Measurements from ENCODE around the gene SPATA32. TPM values are rescaled to one million over a fixed set of nuclear protein-coding genes. Genes with fewer than 3 reads are reported as not detected.
A peak's percentile ranks its signal among the peaks of the same experiment; 100 is the strongest.

Gene SPATA32, protein sequence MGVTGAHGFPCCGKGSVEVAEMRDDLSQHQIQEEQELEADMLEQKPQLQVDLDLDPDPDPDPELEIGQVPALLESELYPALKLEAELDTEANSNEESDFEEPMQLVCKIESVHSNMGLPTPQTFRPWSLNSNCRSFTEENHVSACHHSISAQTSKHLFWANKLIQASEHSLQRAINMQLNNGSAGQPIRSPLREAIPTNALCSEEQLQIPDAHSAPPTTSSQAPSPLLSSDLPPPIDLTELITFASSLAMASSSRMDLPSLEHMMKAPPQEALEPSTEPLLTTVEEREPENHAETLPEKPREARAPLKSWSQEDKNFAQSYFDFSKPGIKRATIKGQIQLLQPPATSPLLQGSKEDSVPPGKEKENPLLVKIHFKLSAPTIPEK
- under 1 TPM; 0.21 to 0.25 TPM for total RNA-seq

DNA sequence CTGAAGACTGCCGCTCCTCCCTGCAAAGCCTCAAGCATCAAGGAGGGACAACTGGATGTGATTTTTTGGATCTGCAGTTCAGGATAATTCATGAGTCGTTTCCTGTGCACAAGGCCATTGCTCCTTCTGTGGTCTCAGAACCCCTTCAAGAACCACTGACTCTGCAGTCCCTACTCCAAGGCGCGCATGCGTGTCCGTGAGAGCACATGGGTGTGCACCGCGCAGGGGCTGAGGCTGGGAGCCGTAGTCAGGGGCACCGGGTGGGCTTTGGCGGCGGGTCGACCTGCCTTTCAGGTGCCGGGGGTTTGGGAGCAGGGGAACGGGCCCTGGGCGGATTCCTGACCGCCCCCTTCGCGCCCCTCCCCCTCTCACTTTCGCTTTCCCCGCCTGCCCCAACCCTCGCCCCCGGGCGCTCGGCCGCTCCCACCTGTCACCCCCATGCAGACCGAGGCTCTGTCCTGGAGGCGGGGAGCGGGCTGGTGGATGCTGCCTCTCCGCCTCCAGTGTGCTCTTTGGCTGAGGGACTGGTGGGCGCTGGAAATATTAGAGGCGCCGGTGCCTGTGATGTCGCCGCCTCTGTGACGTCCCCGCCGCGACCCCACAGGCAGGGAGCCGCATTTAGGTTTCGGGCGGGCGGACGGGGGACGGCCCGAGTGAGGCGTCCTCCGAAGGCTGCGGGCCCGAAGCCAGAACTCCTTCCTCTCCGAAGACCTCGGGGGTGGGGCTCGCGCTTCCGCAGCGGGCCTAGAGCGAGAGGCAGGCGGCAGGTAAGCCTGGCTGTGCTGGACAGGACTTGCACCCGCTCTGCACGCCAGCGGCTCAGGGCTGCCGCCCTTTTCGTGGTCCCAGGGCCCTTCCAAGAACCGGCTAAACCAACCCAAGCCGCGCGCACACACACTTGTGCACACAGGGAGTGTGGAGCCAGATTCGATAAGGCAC is at the start of gene SPATA32:
SPATA32 (minus strand) TSS at position 518 of the 939 bp plus-strand sequence; CDS start at position 440, 78 bp downstream.
- DNase-seq (peak; percentile 81), ATAC-seq (peak; percentile 80)
- peaks cover 27% of the 10 kb centered on the region for H3K36me3 Mint-ChIP-seq (ENCODE audit: low read depth)
- intact Hi-C loops (cut with DNase I, micrococcal nuclease): loop anchor here (1.0 to 5.0 kb wide), 4 partner anchors 13 to 125 kb away; no protein-coding TSS in a partner anchor
- no peaks in the 10 kb centered on the region for H3K27me3 Mint-ChIP-seq
- peak within 1 kb of the TSS; percentile 72 for H3K27ac Mint-ChIP-seq
- CTCF ChIA-PET: interaction anchor here (0.6 kb wide), 1 partner anchor 24 kb away, joined by 5 read pairs; no protein-coding TSS in a partner anchor
- peaks cover 34% of the 10 kb centered on the region for H3K4me1 Mint-ChIP-seq
- no peaks in the 10 kb centered on the region for H3K9me3 Mint-ChIP-seq (ENCODE audit: low read depth)
- H3K4me3 Mint-ChIP-seq: peak within 1 kb of the TSS; percentile 59
- POLR2A ChIA-PET: no interaction called here

DNA sequence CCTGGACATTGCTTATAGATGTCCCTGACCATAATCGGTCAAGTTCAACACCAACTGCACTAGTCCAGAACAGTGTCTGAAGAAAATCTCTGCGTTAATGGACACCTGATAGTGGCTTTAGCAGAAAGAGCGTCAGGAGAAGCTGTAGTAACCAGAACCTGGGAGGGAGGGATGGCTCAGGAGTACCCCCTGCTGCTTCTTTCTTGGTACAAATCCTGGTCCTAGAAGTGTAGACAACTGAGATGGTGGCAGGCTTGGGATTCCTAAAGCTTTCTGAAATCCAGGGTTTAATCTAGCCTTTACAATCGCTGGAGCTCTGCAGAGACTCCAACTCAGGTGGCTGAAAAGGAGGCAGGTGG is 49.5 kb upstream of the SPATA32 start:
- H3K4me3 Mint-ChIP-seq: peak overlapping the region; percentile 91
- no peak for DNase-seq
- intact Hi-C loops (cut with DNase I, micrococcal nuclease): loop anchor here (5.0 to 10.0 kb wide), 3 partner anchors 34 to 883 kb away; partner anchors contain the start of gene KANSL1 (in 1 of the 2)
- ATAC-seq: no peak
- peaks cover 2% of the 10 kb centered on the region for H3K9me3 Mint-ChIP-seq (ENCODE audit: low read depth)
- H3K27ac Mint-ChIP-seq: peak overlapping the region; percentile 99
- no peaks in the 10 kb centered on the region for H3K27me3 Mint-ChIP-seq
- peaks cover 86% of the 10 kb centered on the region for H3K36me3 Mint-ChIP-seq (ENCODE audit: low read depth)
- POLR2A ChIA-PET: interaction anchor here (0.6 to 3.8 kb wide), 10 partner anchors 11 to 162 kb away, joined by 3 to 86 read pairs (median 9); partner anchors contain the start of gene HEXIM1
- H3K4me1 Mint-ChIP-seq: peaks cover 69% of the 10 kb centered on the region
- CTCF ChIA-PET: interaction anchor here (0.7 to 3.5 kb wide), 11 partner anchors 8 to 176 kb away, joined by 3 to 28 read pairs (median 9); partner anchors contain the start of genes ACBD4 and HEXIM1

DNA sequence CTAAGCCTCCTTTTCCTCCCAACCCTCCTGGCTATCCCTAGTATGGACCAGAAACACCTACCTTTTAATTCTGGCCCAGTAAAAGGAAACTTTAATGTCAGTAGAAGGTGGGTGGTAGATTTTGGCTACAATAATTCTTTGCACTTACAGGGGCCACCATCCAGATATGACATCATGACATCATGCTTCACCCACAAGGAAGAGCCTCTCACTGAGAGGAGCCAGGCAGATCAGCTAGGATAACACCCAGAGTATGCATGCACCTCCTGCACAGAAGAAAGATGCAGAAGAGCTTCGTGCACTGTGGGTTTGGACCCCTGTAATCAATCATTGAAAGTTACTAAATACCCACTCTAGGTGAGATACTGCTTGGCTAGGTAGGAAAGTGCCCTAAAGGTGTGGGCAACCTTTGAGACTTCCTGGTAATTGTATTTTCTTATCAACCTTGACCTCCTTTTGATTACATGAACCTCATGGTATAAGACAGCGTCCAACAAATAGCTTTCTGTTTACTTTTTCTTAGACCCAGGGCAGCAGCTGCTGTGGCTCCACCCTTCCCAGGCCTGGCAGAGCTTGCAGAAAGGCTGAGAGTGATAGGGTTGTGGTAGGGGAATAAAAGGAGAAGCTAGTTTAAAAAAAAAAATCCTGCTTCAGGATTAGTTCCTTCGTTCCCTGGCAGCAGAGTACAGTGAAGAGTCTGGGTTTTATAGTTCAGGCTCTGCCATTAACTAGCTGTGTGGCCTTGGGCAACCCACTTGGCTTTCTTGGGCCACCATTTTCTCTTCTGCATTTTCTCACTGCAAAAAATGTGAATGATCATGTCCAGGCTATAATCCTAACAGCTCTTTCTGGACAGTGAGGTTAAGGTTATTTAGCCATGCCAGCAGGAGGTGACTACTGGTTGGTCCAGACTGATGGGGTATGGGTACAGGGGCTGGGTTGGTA is 48.8 kb upstream of the SPATA32 start:
- no peak for DNase-seq
- CTCF ChIA-PET: interaction anchor here (1.2 to 3.5 kb wide), 10 partner anchors 8 to 175 kb away, joined by 3 to 28 read pairs (median 8); partner anchors contain the start of genes ACBD4 and HEXIM1
- POLR2A ChIA-PET: interaction anchor here (0.7 to 3.8 kb wide), 7 partner anchors 18 to 162 kb away, joined by 3 to 86 read pairs (median 9); partner anchors contain the start of genes FMNL1 and HEXIM1
- ATAC-seq: no peak
- Mint-ChIP-seq H3K27ac (peak overlapping the region; percentile 99), H3K4me3 (peak overlapping the region; percentile 91), H3K36me3 (ENCODE audit: low read depth) (peaks cover 87% of the 10 kb centered on the region), H3K27me3 (no peaks in the 10 kb centered on the region), H3K9me3 (ENCODE audit: low read depth) (peaks cover 2% of the 10 kb centered on the region), H3K4me1 (peaks cover 76% of the 10 kb centered on the region)
- intact Hi-C loops (cut with DNase I, micrococcal nuclease): loop anchor here (5.0 to 10.0 kb wide), 3 partner anchors 33 to 884 kb away; partner anchors contain the start of gene KANSL1 (in 1 of the 2)

DNA sequence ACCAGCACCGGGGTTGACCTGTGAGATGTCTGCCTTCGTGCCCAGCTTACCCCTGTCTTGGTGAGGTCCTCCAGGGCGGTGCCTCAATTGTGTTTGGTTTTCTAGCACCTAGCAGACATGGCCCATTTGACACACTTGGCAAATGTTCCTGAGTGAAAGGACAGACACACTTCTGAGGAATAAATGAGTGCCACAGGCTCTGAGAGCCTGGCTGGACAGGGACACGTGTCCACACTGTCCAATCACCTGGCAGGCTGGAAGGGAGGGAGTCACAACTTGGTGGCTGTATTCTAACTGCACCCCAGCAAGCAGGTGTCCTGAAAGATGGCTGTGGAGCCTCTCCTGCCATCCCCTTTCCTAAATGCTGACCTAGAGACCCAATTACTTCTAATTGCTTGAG is 47.5 kb upstream of the SPATA32 start:
- ATAC-seq (no peak), DNase-seq (no peak)
- Mint-ChIP-seq H3K9me3 (ENCODE audit: low read depth) (peaks cover 2% of the 10 kb centered on the region), H3K36me3 (ENCODE audit: low read depth) (peaks cover 82% of the 10 kb centered on the region), H3K27ac (peak overlapping the region; percentile 97), H3K4me1 (peaks cover 88% of the 10 kb centered on the region), H3K4me3 (peak overlapping the region; percentile 42), H3K27me3 (no peaks in the 10 kb centered on the region)
- intact Hi-C loops (cut with DNase I, micrococcal nuclease): no loop called here
- CTCF ChIA-PET: interaction anchor here (3.5 to 4.7 kb wide), 2 partner anchors 33 to 75 kb away, joined by 19 to 24 read pairs; no protein-coding TSS in a partner anchor
- POLR2A ChIA-PET: interaction anchor here (1.0 kb wide), 1 partner anchor 8 kb away, joined by 6 read pairs; the partner anchor contains the start of gene MAP3K14

DNA sequence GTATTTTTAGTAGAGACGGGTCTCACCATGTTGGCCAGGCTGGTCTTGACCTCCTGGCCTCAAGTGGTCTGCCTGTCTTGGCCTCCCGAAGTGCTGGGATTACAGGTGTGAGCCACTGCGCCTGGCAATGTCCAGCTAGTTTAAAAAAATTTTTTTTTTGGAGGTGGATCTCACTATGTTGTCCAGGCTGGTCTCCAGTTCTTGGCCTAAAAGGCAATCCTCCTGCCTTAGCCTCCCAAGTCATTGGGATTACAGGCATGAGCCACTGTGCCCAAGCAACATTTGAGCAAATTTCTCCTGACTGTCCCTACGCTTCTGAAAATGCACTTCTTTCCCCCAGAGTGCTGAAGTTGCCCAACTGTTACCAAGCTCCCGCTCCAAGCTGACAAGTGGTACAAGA is 46.9 kb upstream of the SPATA32 start:
- POLR2A ChIA-PET: interaction anchor here (0.6 to 1.0 kb wide), 3 partner anchors 8 to 86 kb away, joined by 3 to 6 read pairs (median 5); partner anchors contain the start of gene MAP3K14
- ATAC-seq: no peak

DNA sequence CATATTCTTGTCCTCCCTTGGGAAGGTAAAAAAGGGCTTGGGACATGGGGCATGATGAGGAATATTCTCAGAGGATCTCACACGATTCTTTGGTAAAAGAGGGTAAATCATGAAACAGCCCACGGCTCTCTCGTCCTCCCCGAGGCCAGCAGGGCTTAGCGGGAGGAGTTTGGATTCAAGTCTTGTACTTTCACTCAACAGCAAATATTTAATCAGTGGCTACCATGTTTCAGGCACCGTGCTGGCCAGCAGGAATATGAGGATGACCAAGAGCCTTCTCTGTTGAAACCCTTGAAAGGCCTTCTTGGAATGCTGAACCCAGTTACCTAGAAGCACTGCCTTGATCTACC is 46.1 kb upstream of the SPATA32 start:
- DNase-seq: no peak
- CTCF ChIA-PET: interaction anchor here (0.7 to 4.7 kb wide), 5 partner anchors 9 to 88 kb away, joined by 3 to 24 read pairs (median 4); partner anchors contain the start of gene MAP3K14

More for the DNA sequence above, 46.9 kb upstream of the SPATA32 start:
- peak overlapping the region; percentile 42 for H3K4me3 Mint-ChIP-seq
- CTCF ChIA-PET: interaction anchor here (1.7 to 4.7 kb wide), 2 partner anchors 8 to 32 kb away, joined by 6 to 24 read pairs; partner anchors contain the start of gene MAP3K14
- no peak for DNase-seq
- H3K27me3 Mint-ChIP-seq: no peaks in the 10 kb centered on the region
- peak overlapping the region; percentile 97 for H3K27ac Mint-ChIP-seq
- intact Hi-C loops (cut with DNase I, micrococcal nuclease): no loop called here
- peaks cover 81% of the 10 kb centered on the region for H3K36me3 Mint-ChIP-seq (ENCODE audit: low read depth)
- peaks cover 88% of the 10 kb centered on the region for H3K4me1 Mint-ChIP-seq
- H3K9me3 Mint-ChIP-seq (ENCODE audit: low read depth): peaks cover 2% of the 10 kb centered on the region

DNA sequence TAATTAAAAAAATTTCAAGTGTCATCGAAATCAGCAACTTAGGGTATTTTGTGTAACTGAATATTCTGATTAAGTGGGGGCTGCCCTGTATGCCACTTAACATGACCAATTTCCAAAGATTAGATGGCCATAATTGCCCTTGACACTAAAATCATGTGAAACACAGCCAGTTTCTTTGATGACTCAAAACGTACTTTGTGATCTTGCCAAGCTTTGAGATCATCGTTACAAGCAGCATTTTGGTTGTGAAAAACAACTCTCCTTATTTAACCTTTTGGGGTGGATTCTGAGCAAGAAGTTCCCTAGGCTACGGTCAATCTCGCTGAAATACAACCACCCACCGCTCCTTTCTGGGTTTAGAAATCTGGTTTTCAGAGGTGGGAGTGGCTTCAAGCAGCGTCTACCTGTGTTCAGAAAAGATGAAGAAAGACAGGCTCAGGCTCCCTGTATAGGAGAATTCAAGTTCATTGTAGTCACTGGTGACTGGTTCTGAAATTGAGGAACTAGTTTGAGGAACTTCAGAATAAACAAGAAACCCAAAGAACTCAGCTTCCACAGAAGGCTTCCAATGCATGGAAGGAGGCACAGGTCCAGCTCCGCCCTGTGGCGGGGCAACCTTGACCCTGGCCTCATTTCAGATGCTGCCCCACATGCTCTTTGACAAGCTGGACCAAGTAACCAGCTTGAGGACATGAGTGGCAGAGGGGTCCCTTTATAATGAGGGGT is 45.6 kb upstream of the SPATA32 start:
- ChIA-PET CTCF (interaction anchor here (0.7 to 4.7 kb wide), 6 partner anchors 10 to 88 kb away, joined by 3 to 24 read pairs (median 4); partner anchors contain the start of gene MAP3K14), POLR2A (interaction anchor here (0.7 to 2.0 kb wide), 9 partner anchors 8 to 158 kb away, joined by 3 to 10 read pairs (median 5); partner anchors contain the start of genes HEXIM1 and MAP3K14)
- H3K27me3 Mint-ChIP-seq: no peaks in the 10 kb centered on the region
- peak; percentile 78 for DNase-seq
- peaks cover 76% of the 10 kb centered on the region for H3K36me3 Mint-ChIP-seq (ENCODE audit: low read depth)
- peak; percentile 56 for ATAC-seq
- peak overlapping the region; percentile 44 for H3K4me3 Mint-ChIP-seq
- peaks cover 89% of the 10 kb centered on the region for H3K4me1 Mint-ChIP-seq
- intact Hi-C loops (cut with DNase I, micrococcal nuclease): loop anchor here (1.0 kb wide), 4 partner anchors 10 to 81 kb away; partner anchors contain the start of gene MAP3K14 (in 2 of the 2)
- peak overlapping the region; percentile 97 for H3K27ac Mint-ChIP-seq
- H3K9me3 Mint-ChIP-seq (ENCODE audit: low read depth): peaks cover 2% of the 10 kb centered on the region

More for the DNA sequence above, 46.1 kb upstream of the SPATA32 start:
- Mint-ChIP-seq H3K27me3 (no peaks in the 10 kb centered on the region), H3K4me1 (peaks cover 89% of the 10 kb centered on the region), H3K9me3 (ENCODE audit: low read depth) (peaks cover 2% of the 10 kb centered on the region), H3K4me3 (peak overlapping the region; percentile 44), H3K36me3 (ENCODE audit: low read depth) (peaks cover 76% of the 10 kb centered on the region), H3K27ac (peak overlapping the region; percentile 97)
- no peak for ATAC-seq
- POLR2A ChIA-PET: interaction anchor here (0.7 to 1.4 kb wide), 4 partner anchors 9 to 159 kb away, joined by 3 to 10 read pairs (median 6); partner anchors contain the start of genes HEXIM1 and MAP3K14
- intact Hi-C loops (cut with DNase I, micrococcal nuclease): no loop called here

DNA sequence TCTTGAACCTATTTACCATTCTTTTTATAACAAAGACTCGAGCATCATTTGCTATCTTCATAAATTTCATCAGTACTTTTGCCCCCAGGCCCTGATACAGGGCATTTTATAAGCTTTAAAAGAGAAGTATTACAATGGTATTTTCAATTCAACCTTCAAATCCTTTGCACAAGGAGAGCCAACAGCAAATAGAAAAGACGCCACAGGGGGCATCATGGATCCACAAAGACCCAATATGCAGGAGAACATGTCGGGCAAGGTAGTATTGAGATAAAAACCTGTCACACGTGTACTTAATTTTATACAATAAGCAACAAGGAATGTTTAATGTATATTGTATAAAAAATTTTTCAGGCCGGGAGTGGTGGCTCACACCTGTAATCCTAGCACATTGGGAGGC is 44.7 kb upstream of the SPATA32 start:
- CTCF ChIA-PET: interaction anchor here (0.6 to 4.7 kb wide), 8 partner anchors 11 to 122 kb away, joined by 3 to 24 read pairs (median 4); partner anchors contain the start of gene MAP3K14
- H3K27ac Mint-ChIP-seq: peak overlapping the region; percentile 87
- intact Hi-C loops (cut with DNase I, micrococcal nuclease): loop anchor here (1.0 kb wide), 4 partner anchors 11 to 80 kb away; partner anchors contain the start of gene MAP3K14 (in 2 of the 2)
- H3K4me3 Mint-ChIP-seq: peak overlapping the region; percentile 34
- peaks cover 2% of the 10 kb centered on the region for H3K9me3 Mint-ChIP-seq (ENCODE audit: low read depth)
- peaks cover 74% of the 10 kb centered on the region for H3K36me3 Mint-ChIP-seq (ENCODE audit: low read depth)
- peaks cover 87% of the 10 kb centered on the region for H3K4me1 Mint-ChIP-seq
- ATAC-seq (no peak), DNase-seq (no peak)
- H3K27me3 Mint-ChIP-seq: no peaks in the 10 kb centered on the region
- POLR2A ChIA-PET: interaction anchor here (0.9 to 2.0 kb wide), 6 partner anchors 9 to 158 kb away, joined by 4 to 10 read pairs (median 6); partner anchors contain the start of gene HEXIM1

DNA sequence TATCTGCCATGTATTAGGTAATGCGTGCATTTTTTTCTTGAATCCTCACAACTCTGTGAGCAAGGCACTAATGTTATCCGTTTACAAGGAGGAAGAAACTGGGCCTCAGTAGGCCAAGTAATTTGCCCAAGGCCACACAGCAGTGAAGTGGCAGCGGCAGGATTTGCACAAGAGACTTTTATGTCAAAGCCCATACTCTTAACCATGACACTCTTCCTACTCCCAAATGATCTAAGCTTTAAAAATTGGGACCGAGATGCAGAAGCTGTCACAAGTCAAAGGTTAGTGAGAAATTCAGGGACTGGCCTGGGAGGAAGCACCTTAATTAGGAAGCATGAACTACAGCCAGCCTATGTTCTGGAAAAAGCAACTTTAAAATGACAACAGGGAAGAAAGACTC is 44.2 kb upstream of the SPATA32 start:
- Mint-ChIP-seq H3K27me3 (no peaks in the 10 kb centered on the region), H3K9me3 (ENCODE audit: low read depth) (peaks cover 2% of the 10 kb centered on the region), H3K4me1 (peaks cover 85% of the 10 kb centered on the region), H3K4me3 (peak overlapping the region; percentile 34), H3K27ac (peak overlapping the region; percentile 87), H3K36me3 (ENCODE audit: low read depth) (peaks cover 69% of the 10 kb centered on the region)
- no peak for ATAC-seq
- ChIA-PET CTCF (interaction anchor here (0.6 to 4.7 kb wide), 10 partner anchors 11 to 122 kb away, joined by 3 to 24 read pairs (median 4); partner anchors contain the start of gene MAP3K14), POLR2A (interaction anchor here (0.5 to 2.0 kb wide), 3 partner anchors 9 to 104 kb away, joined by 3 to 5 read pairs (median 5); no protein-coding TSS in a partner anchor)
- DNase-seq: no peak
- intact Hi-C loops (cut with DNase I, micrococcal nuclease): no loop called here
